GM21576 (cell line): ENCODE measurements around the gene PI4KB.

ENCODE experiments used
- ATAC-seq: cut with Tn5 transposase; IDR thresholded peaks from one replicate; pipeline ENCODE4 v1.9.1; 2021; ENCODE audit warnings: mild to moderate bottlenecking, moderate library complexity; ENCODE audit not compliant: unreplicated experiment

PI4KB gene

GRCh38 chr1:151312826-151313225 is 14.4 kb downstream of the PI4KB start:
- no peak for ATAC-seq

GRCh38 chr1:151312411-151312810 is 14.8 kb downstream of the PI4KB start:
- no peak for ATAC-seq

- ATAC-seq = no peak
Observed at GRCh38 chr1:151311589-151312331, 15.5 kb downstream of the PI4KB start.

GRCh38 chr1:151311011-151311410 is 16.2 kb downstream of the PI4KB start:
- no peak for ATAC-seq

- no peak for ATAC-seq
Observed at GRCh38 chr1:151309811-151310323, 17.3 kb downstream of the PI4KB start.

- ATAC-seq = no peak
Observed at GRCh38 chr1:151294742-151295462, 32.3 kb downstream of the PI4KB start.

GRCh38 chr1:151293093-151293492 is 34.1 kb downstream of the PI4KB start:
- no peak for ATAC-seq

- ATAC-seq = no peak
Observed at GRCh38 chr1:151292207-151293030, 34.8 kb downstream of the PI4KB start.

- no peak for ATAC-seq
Observed at GRCh38 chr1:151290709-151291303, 36.4 kb downstream of the PI4KB start.

GRCh38 chr1:151289991-151290708 is 37.1 kb downstream of the PI4KB start:
- ATAC-seq = no peak

GRCh38 chr1:151289080-151289935 is 37.9 kb downstream of the PI4KB start:
- no peak for ATAC-seq

GRCh38 chr1:151288502-151288901 is 38.7 kb downstream of the PI4KB start:
- no peak for ATAC-seq

- no peak for ATAC-seq
Observed at GRCh38 chr1:151287767-151288500, 39.3 kb downstream of the PI4KB start.

GRCh38 chr1:151287341-151287699 is 39.9 kb downstream of the PI4KB start:
- no peak for ATAC-seq

GRCh38 chr1:151286619-151287340 is 40.4 kb downstream of the PI4KB start:
- ATAC-seq = no peak

GRCh38 chr1:151284013-151284577 is 43.1 kb downstream of the PI4KB start:
- ATAC-seq = no peak

GRCh38 chr1:151282883-151283725 is 44.1 kb downstream of the PI4KB start:
- no peak for ATAC-seq
